Measurements from ENCODE around the gene ACSL3.
"Not testable (repeated sequence)": the region's sequence is repeated elsewhere in the genome, so short reads cannot be mapped to it uniquely, and the experiment has no call there.

The ACSL3 gene

DNA sequence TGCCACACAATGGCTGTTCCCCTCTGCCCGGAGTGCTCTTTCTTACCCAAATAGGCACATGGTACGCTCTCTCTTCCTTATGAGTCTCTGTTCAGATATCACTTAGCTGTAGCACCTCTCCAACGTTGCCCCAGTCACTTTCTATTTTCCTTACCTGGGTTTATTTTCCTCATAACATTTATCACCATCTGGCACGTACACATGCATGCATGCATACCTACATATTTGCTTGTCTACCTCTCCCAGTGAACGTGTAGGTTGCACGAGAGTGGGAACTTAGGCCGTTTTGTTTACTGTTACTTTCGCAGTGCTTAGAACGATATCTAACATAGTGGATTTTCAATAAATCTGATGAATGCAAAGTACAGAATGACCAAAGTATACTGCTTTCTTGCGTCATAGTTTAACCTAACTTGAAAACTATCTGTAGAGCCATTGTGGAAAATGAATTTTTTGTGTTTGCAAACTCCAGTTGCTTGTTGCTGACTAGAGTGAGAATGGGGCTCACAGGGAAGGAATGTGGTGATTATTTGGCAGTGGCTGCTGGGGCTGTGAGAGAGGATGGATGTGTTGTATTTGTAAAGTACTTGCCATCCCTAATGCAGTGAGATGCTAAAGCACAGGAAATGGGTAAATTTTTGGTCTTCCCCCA lies 47.1 kb downstream of the ACSL3 start:
- no peak for DNase-seq (ENCODE audit: low read depth in 2 of 2, low spot score in 1 of 2)

DNA sequence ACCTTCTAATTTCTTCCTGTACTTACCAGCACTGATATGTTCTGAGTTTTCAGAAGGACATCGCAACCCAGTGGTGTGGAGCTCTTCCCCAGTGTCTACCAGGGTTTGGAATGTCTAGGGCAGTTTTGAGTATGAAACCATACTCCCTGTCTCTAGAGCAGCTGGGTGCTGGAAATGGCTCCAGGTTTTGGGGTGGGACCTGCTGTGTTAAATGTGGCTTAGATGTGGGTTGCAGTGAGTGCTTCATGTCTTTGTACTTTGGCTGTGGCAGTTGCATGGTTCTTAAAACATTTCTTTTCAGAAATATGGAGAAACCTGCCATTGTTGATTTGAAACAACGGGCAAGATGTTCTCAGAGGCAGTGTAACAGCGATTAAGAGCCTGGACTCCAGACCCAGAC lies 48.5 kb downstream of the ACSL3 start:
- no peak for DNase-seq (ENCODE audit: low read depth in 2 of 2, low spot score in 1 of 2)

DNA sequence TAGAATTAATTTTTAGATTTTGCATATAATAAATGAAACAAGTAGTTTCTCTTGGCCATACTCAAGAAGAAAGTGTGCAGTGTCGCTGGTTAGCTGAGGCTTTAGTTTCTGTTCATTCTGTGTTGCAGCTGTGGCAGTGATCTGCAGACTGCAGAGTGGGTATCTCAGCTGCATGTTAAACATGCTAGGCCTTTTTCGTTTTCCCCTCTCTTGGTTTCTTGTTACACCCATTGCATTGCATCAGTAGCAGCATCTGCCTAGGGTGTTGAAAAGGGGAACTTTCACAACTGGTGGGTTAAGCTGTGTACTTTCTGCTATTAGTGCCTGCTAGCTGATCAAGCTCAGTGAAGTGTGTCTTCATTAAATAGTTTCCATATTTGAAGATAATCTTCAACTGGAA lies 51.3 kb downstream of the ACSL3 start:
- no peak for DNase-seq (ENCODE audit: low read depth in 2 of 2, low spot score in 1 of 2)

- no peak for DNase-seq (ENCODE audit: low read depth in 2 of 2, low spot score in 1 of 2)
Measured at GRCh38 chr2:222912776-222913175, 51.9 kb downstream of the ACSL3 start.

GRCh38 chr2:222915092-222915957 lies 54.5 kb downstream of the ACSL3 start:
- DNase-seq (ENCODE audit: low read depth in 2 of 2, low spot score in 1 of 2), result no peak

- no peak for DNase-seq (ENCODE audit: low read depth in 2 of 2, low spot score in 1 of 2)
Measured at GRCh38 chr2:222916229-222917197, 55.7 kb downstream of the ACSL3 start.

- DNase-seq (ENCODE audit: low read depth in 2 of 2, low spot score in 1 of 2), result not testable (repeated sequence)
Measured at GRCh38 chr2:222917212-222917611, 56.4 kb downstream of the ACSL3 start.

- no peak for DNase-seq (ENCODE audit: low read depth in 2 of 2, low spot score in 1 of 2)
Measured at GRCh38 chr2:222919841-222920526, 59.1 kb downstream of the ACSL3 start.

DNA sequence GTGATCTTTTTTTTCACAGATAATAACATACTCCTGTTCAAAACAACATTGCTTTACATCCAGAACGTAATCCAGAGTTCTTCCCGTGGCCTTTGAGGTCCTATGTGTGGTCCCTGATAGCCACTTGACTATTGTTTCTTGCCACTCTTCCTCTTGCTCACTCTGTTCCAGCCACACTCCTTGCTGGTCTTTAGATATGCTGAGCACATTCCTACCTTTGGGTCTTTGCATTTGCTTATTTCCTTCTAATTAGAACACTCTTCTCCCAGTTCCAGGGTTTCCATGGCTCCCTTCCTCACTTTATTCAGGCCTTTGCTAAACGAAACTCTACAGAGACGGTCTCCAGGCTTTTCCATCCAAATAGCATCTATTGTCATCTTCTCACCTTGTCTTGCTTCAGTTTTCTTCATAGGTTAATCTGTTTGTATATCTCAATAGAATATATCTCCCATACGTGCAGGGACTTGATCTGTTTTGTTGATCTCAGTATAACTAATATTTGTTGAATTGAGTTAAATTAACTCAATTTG lies 59.9 kb downstream of the ACSL3 start:
- DNase-seq (ENCODE audit: low read depth in 2 of 2, low spot score in 1 of 2), result no peak

DNA sequence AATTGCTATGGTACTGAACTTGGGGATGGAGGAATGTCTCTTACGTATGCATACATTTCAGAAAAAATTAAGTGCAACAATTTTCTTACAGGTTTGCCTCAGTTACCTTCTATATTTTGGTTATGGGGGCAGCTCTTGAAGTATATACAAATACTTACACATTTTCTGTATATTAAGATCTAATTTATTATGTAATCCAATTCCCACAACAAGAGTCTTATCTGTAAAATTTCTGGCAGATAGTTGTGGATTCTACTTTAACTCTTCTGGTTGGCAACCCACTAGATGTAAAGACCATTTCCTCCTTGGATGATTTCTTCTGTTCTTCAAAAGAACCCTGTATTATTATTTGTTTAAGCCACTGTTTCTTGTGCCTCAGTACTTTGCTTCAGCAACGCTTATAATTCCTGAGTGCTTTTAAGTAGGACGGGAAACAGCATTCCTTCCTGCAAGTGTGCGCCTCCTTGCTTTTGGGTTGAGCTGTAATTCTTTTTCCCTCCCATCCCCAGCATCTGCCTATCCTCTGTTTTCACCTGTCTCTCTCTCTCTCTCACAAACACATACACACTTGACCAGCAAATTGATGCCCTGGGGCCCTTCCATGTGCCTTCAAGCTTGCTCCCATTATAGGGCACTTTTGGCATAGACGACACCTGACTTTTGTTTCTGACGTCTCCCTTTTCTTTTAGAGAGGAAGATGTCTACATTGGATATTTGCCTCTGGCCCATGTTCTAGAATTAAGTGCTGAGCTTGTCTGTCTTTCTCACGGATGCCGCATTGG lies 61.4 kb downstream of the ACSL3 start:
- DNase-seq (ENCODE audit: low read depth in 2 of 2, low spot score in 1 of 2), result no peak

DNA sequence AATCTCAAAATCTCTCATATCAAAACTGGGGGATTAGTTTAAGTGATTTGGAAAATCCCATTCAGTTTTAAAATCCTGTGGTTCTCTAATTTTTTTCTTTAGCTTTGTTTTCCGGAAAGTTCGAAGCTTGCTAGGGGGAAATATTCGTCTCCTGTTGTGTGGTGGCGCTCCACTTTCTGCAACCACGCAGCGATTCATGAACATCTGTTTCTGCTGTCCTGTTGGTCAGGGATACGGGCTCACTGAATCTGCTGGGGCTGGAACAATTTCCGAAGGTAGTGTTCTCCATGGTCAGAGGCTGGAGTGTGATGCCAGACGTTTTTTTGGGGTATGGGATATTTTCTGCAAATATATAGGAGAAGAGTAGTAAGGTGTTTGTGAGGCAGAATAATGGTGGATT lies 66.1 kb downstream of the ACSL3 start:
- DNase-seq (ENCODE audit: low read depth in 2 of 2, low spot score in 1 of 2), result no peak

GRCh38 chr2:222927600-222927999 lies 66.8 kb downstream of the ACSL3 start:
- no peak for DNase-seq (ENCODE audit: low read depth in 2 of 2, low spot score in 1 of 2)

GRCh38 chr2:222928335-222928734 lies 67.5 kb downstream of the ACSL3 start:
- no peak for DNase-seq (ENCODE audit: low read depth in 2 of 2, low spot score in 1 of 2)

DNA sequence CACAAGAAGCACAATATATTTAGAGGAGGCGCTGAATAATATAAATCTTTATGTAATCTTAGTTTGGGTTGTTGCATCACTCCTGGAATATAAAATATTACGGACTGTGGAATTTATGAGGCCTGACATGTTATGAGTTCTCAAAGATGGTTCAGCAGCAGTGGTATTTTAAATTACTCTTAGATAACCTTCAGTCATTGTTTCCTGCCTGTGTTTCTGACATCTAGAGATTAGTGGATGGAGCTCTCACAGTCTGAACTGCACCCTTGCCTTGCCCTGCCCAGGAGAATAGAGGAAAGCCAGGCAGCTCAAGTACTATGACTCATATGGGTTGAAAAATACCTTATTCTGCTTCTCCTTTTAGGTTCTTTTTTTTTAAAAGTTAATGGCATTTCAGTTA lies 70.0 kb downstream of the ACSL3 start:
- DNase-seq (ENCODE audit: low read depth in 2 of 2, low spot score in 1 of 2), result no peak

DNA sequence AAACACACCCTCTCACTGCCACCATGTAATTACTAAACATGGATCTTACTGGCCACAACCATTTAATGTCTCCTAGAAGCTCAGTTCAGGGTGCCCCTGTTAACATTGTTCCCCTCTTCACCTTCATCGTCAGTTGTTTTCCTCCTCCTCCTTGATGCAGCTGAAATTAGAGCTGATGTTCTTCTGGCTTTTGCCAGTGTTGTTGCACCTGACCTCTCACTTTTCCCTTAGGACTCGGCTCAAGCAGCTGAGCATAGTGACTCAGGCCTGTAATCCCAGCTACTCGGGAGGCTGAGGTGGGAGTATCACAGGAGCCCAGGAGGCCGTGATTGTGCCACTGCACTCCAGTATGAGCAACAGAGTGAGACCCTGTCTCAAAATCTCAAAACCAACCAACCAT lies 70.8 kb downstream of the ACSL3 start:
- no peak for DNase-seq (ENCODE audit: low read depth in 2 of 2, low spot score in 1 of 2)

GRCh38 chr2:222933458-222933857 lies 72.6 kb downstream of the ACSL3 start:
- no peak for DNase-seq (ENCODE audit: low read depth in 2 of 2, low spot score in 1 of 2)

DNA sequence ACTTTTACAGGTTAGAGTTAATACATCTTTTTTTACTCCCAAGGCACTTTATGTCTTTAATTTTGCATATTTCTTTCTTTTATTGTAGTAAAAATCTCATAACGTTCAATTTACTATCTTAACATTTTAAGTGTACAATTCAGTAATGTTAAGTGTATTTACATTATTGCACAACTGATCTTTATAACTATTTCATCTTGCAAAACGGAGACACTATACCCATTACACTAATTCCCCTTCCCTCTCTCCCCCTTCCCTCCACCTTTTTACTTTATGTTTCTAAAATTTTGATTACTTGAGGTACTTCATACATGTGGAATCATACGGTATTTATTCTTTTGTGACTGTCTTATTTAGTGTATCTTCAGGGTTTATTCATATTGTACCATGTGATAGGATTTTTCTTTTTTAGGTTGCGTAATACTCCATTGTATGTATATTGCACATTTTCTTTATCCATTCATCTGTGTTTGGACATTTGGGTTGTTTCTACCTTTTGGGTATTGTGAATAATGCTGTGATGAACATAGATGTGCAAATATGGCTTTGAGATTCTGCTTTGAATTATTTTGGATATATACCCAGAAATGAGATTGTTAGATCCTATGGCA lies 75.0 kb downstream of the ACSL3 start:
- no peak for DNase-seq (ENCODE audit: low read depth in 2 of 2, low spot score in 1 of 2)

DNA sequence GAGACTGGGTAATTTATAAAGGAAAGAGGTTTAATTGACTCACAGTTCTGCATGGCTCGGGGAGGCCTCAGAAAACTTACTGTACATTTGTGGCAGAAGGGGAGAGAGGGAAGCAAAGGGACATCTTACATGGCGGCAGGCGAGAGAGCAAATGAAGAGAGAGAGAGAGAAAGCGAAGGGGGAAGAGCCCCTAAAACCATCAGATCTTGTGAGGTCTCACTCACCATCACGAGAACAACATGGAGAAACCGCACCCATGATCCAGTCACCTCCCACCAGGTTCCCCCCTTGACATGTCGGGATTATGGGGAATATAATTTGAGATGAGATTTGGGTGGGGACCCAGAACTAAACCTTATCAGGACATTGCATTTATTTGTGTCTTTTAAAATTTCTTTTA lies 75.9 kb downstream of the ACSL3 start:
- DNase-seq (ENCODE audit: low read depth in 2 of 2, low spot score in 1 of 2), result no peak

- no peak for DNase-seq (ENCODE audit: low read depth in 2 of 2, low spot score in 1 of 2)
Measured at GRCh38 chr2:222938327-222938726, 77.5 kb downstream of the ACSL3 start.

Data from stimulated activated CD8-positive, alpha-beta memory T cell treated with anti-CD3 and anti-CD28 coated beads, Interleukin-4, amount 100 ng/mL, for 4 hours (primary cell).